Anterior cingulate cortex (tissue), 58 donors: ENCODE results near the gene F10.
A peak's percentile ranks its signal among the peaks of the same experiment; 100 is the strongest.
"Not testable (repeated sequence)": the region's sequence is repeated elsewhere in the genome, so short reads cannot be mapped to it uniquely, and the experiment has no call there.

ENCODE experiments used
- DNase-seq, 58 donors: peaks; one replicate each; lab custom pipeline; 2025; lab: John Stamatoyannopoulos, UW

F10 gene

DNA sequence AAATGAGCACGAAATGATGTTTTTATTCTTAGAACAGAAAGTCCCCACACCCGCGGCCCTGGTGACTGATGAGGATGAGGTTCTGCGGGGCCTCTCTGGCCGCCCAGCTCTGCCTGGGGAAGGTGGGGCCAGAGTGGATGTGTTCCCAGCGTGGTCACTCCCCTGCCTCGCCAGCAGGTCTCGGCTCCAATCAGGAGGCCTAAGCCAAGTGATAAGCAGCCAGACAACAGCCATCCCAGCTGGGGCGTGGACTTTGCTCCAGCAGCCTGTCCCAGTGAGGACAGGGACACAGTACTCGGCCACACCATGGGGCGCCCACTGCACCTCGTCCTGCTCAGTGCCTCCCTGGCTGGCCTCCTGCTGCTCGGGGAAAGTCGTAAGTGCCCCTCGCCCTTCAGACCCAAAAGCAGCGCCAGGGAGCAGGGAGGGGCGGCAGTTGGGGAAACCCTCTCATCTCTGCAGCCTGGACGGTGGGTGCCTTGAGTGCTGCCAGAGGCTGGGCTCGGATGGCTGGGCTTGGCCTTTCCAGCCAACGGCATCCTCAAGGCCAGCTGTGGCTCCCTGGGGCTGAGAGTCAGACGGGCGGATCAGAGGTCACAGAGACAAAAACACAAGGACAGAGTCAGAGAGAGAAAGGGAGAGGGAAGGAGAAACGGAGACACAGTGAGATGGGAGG lies at the start of gene F10:
F10 (plus strand) TSS at position 250 of the 676 bp plus-strand sequence; CDS start at position 307, 57 bp downstream.
- no peak for DNase-seq

DNA sequence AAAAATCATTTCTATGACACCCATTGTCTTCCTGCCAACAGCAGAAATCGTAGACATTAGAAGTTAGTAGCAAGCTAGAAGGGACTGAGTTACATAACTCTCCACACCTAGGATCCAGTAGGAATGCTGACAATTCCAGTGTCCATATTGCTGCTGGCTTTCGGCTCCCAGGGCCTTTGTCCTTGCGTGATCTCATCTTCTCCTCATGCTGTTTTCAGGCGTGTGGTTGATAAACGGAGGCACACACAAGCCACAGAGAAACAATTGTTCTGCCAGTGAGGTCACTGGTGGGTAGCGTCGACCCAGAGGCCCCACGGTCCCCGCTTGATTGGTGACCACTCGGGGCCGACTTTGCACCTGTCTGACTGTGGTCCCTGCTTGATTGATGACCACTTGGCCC lies 48.7 kb upstream of the F10 start:
- no peak for DNase-seq

DNA sequence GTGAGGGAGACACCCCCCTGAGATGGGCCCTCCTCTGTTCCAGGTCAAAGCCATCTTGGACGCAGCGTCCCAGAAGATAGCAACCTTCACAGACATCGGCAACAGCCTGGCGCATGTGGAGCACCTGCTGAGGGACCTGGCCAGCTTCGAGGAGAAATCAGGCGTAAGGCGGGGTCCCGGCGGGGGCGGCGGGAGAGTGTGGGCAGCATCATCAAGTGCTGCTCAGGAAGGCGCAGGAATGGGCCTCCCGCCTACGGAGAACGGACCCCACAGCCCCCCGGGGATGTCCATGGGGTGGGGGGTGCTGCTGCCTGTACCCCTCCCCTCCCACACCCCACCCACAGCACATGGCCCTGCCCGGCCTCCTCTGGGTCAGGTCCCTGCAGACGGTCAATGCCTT lies 48.2 kb upstream of the F10 start:
- no peak for DNase-seq

DNA sequence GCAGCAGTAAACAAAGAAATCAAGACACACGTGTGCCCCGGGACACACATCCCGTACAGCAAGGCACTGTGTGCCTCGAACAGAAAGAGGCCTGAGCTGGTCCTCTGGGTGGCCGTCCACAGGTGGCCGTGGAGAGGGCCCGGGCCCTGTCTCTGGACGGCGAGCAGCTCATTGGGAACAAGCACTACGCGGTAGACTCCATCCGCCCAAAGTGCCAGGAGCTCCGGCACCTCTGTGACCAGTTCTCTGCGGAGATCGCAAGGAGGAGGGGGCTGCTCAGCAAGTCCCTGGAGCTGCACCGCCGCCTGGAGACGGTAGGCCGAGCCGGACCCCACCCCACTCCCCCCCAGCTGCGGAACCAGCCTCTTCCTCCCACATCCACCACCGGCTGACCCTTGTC lies 47.7 kb upstream of the F10 start:
- DNase-seq = no peak

DNA sequence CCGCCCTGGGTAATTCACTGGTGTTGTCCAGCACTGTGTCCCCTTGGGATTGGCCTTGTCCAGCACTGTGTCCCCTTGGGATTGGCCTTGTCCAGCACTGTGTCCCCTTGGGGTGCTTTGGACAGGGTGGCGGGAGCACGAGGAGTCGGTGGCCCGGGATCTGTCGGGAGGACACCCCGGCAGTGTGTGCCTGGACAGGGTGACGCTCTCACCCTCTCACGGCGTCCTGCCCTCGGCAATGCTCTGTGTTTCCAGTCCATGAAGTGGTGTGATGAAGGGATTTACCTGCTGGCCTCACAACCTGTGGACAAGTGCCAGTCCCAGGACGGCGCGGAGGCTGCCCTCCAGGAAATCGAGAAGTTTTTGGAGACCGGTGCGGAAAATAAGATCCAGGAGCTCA lies 46.9 kb upstream of the F10 start:
- no peak for DNase-seq

DNA sequence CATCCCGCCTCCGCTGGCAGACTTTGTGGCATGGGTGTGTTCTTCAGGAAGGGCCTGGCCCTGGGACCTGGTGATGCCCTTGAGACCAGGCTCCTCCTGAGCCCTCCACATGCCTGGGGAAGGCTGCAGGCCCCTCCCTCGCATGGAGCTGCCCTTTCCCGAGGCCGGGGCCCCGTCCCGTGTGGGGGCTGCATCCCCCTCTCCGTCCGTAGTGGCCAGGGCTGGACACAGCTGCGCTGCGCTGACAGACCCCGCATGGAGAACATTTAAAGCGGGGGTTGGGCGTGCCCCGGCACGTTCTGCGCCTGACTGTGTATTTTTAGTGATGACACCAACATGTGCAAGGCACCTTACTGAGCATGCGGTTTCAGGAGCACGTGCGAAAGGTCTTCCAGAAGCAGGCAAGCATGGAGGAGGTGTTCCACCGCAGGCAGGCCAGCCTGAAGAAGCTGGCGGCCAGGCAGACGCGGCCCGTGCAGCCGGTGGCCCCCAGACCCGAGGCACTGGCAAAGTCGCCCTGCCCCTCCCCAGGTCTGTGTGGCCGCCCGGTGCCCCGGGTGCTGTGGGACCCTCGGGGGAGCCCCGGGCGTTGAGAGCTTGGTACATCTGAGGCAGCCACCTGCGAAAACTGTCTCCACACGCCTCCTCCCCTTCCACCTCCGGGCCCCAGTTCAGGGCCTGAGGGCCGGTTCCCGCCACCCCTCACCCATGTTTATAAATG lies 45.8 kb upstream of the F10 start:
- DNase-seq = no peak

DNA sequence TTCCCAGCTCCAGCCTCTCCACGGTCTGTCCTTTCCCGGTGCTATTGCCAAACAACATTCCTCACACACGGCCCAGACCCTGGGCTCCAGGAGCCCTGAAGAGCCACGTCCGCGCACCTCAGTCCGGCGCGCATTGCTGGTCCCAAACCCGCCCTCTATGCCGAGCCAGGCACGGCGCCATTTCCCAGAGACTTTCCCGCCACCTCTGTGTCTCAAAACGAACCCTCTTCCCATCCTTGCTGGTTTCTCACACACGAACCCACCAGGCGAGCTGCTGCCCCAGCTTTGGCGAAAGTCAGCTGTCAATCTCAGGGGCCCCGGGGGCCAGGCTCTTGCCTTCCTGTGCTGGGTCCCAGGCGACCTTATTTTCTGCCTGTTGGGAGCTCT lies 45.0 kb upstream of the F10 start:
- no peak for DNase-seq

DNA sequence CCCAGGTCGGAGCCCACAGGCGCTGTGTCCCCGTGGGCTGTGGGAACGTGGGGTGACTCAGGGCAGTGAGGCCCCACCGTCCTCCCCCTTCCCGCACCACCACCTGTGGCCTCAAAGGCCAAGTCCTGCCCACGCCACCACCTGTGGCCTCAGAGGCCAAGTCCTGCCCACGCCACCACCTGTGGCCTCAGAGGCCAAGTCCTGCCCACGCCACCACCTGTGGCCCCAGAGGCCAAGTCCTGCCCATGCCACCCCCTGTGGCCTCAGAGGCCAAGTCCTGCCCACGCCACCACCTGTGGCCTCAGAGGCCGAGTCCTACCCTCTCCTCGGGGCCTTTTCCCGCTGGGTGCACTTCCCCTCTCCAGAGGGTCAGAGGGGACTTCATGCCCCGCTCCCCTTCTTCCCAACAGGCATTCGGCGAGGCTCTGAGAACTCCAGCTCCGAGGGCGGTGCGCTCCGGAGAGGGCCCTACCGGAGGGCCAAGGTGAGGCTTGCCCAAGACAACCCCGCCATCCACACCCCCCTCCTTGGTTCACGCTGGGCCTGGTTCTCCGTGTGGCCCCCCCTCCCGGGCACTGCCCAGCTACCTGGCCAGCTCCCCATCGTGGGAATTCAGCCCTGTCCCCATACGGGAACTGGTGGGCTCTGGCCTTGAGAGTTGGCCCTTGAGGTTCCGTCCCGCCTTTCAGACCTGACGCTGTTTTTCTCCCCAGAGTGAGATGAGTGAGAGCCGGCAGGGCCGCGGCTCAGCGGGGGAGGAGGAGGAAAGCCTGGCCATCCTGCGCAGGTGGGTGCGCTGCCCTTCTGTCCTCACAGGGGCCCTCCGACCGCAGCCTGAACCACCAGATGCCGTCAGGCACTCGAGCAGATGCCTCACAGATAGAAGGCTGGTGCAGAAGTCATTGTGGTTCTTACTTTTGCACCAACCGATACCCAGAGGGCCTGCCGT lies 44.4 kb upstream of the F10 start:
- no peak for DNase-seq

DNA sequence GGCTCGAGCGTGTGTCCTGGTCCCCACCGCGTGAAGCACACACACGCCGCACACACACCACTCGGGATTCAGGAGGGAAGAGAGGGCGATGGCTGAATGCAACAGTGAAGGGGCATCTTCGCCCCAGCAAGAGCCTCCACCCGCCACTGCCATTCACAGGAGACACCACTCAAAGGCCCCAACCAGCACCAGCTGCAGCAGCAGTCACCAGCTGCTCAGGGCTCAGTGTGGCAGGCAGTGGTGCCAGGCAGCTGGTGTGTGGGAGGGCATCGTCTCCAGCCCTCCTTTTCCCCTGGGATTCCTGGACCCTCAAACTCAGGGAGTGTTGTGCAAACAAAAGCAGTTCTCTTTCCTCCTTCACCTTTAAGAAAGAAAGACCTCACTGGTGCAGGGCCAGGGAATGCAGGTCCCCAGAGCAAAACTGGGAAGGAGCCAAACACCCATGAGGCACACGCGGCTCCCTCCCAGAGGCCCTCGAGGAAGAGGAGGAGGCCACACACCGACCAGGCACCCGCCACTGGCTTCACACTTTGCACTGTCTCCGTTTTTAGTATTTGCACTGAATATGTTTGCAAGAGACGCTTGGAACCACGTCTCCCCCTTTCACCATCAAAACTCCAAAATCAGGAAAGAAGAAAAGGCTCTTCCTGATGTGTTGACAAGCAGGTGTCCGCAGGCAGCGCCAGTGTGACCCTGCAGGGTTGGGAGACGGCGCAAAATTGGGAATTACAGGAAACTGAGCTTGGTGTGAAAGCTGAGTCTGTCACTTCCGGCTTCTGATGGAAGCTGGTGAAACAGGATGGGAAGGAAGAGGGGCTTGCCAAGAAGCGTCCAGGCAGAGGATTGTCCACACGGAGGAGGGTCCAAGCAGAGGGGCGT lies 43.5 kb upstream of the F10 start:
- peak in 38 of 58 donors; percentile 1 to 77 (median 56) for DNase-seq

DNA sequence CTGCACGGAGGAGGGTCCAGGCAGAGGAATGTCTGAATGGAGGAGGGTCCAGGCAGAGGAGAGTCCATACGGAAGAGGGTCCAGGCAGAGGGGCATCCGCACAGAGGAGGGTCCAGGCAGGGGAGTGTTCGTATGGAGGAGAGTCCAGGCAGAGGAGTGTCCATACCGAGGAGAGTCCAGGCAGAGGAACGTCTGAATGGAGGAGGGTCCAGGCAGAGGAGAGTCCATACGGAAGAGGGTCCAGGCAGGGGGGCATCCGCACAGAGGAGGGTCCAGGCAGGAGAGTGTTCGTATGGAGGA lies 42.9 kb upstream of the F10 start:
- DNase-seq = not testable (repeated sequence)

DNA sequence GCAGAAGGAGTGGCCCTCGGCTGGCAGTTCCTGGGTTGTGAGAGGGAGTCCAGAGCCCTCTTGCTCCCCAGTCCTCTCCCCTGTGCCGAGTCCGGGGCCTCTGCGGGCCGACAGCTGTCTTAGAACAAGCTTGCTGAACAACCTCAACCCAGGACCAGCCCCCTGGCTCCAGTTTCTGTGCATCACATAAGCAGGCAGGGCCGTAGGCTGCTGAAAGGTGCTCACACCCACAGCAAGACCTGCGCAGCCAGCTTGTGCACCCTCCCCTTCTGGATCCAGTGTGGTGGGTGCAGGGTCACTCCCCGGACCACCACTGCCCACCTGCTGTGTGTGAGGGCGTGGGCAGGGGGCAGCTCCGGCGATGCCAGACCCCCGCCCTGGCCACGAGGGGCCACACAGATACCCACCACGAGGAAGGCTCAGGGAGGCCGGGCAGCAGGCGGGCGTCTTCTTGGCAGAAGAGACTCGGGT lies 42.2 kb upstream of the F10 start:
- no peak for DNase-seq

DNA sequence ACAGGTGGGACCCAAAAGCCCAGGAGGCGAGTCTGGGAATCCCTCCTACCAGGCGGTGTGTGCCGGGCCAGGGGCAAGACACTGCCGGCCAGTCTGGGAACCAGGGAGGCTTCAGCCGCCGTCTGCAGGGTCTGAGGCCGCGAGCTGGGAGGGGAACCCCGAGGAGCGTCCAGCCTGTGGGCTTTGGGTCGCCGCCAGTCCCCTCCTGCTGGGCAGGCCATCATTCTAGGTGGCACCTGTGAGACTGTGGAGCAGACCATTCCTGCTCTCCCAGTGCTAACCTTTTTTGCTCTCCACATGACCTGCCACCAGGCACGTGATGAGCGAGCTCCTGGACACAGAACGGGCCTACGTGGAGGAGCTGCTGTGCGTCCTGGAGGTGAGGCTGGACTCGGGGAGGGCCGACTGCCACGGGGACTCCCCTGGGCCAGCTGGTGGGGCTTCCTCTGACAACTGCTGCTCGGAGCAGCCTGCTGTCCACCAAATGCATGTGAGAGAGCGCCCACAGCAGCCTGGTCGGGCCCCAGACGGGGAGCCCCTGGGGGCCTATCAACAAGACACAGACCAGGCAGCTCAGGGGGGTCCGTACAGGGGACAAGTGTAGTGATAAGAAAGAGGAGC lies 41.6 kb upstream of the F10 start:
- DNase-seq = no peak

DNA sequence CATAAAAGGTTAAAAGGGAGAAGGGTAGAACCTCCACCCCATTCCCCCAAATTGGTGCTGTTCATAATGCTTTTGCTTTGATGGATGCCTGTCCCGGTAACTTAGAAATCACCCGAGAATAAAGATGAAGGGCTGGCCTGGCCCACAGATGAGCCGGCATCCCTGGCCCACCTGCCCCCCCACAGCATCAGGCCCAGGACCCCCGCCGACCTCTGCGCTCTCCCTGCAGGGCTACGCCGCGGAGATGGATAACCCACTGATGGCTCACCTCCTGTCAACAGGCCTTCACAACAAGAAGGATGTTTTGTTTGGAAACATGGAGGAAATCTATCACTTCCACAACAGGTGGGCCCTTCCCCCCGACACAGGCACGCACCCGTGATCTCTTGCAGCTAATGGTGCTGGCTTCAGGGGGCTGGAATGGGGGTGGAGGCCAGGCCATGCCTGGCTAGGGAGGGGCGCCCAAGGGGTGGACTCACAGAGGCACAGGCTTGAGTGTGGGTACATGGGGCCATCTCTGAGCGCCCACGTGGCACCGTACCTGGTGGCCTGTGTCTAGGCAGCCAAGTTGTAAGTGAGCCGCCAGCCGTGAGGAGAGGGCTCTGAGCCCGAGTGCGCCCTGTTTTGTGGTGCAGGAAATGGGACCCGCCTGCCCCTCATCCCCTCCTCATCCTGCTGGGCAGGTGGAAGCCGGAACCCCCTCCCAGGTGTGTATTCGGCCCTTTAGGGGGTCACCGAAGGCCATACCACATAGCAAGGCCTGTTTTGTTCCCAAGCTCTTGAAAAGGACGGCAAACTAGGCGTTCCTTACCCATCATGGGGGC lies 40.2 kb upstream of the F10 start:
- no peak for DNase-seq

DNA sequence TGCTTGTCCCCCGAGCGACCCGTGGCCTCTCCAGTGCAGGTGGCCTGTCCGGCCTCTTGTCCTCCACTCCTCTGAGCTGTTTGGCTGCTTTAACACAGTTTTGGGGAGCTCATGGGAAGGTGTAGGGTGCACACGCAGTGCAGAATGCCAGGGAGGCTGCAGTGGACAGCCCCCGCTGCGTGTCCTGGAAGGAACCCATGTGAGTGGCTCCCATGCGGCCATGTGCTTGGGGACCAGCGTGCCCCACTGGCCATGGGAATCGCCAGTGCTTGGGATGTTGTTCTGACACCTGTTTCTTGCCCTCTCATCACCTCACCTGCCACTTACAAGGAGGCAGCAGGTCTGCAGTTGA lies 39.6 kb upstream of the F10 start:
- no peak for DNase-seq

DNA sequence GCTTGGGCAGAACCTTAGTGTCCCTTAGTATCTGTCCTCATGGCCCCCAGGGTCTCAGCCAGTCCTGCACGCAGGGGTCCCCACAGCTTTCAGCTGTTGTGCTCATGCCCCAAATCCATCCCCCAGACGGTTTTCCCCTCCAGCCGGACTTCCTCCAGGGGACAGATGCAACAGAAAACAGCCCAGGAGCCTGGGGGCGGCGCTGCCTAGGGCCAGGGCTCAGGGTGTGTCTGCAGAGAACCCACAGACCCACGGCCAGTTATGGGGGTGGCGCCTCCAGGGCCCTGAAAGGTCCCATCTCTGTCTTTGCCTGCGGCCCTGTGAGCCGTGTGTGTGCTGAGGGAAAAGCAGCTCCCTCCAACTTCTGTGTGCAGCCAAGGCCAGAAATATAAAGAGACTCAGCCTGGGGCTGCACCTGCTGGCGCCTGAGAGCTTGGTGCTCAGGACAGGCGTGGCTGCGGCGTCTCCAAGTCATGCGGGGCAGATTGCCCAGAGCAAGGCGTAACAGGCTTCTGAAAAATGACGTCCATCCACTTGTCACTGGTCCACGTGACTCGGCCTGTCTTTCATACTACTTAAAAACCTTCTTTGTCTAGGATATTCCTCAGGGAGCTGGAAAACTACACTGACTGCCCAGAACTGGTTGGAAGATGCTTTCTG lies 39.1 kb upstream of the F10 start:
- peak in 44 of 58 donors; percentile 18 to 89 (median 58) for DNase-seq

DNA sequence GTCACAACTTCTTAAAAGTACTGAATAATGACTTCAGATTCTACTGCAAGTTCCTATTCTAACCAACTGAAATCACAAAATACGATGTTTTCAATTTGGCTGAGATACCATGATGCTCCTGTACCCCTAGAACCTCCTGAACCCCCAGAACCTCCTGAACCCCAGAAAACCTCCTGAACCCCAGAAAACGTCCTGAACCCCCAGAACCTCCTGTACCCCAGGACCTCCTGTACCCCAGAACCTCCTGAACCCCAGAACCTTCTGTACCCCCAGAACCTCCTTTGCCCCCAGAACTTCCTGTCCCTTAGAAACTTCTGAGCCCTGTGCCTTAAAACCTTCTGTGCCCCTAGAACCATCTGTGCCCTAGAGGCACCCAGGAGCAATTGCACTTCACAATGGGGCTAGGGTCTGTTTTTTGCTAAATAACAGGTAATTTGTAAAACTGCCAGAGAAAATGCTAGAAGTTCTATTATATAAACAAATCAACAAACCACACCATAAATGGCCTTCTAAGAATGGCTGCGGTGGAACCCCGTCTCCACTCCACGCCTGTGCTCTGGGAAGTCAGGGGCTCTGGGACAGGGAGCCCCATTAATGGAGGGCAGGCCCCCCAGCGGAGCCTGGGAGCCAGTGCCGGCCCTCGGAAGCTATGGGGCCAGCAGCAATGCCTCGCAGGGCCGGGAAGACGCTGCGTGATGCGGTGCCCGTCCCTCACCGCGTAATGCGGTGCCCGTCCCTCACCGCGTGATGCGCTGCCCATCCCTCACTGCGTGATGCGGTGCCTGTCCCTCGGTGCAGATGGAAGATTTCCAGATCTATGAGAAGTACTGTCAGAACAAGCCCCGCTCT lies 38.3 kb upstream of the F10 start:
- DNase-seq = no peak

DNA sequence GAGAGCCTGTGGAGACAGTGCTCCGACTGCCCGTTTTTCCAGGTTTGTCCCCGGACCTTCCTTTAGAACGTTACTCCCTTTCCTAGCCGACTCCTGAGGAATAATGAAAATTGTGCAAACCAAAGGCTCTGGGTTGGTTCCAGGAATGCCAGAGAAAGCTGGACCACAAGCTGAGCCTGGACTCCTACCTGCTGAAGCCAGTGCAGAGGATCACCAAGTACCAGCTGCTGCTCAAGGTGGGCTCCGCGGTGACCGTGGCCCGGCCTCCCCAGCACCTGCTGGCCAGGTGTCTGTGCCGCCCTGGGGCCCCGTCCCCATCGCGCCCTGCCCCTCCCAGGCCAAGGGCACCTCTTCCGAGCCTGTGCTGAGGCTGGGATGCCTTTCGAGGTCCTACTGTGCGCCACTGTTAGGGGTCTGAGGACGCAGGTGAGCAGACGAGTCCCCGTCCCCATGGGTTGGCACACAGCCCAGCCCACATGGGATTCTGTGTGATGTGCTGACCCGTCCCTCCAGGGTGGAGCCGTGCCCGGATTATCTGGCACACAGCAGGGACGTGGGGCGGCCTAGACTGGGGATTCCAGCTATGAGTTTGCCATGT lies 37.6 kb upstream of the F10 start:
- DNase-seq = no peak
